MCF 10A (cell line): ENCODE results near the gene EFCAB9. TPM values are rescaled to one million over a fixed set of nuclear protein-coding genes. Genes with fewer than 3 reads are reported as not detected.

Experiments
- BruUV-seq: library from RNA; stranded (reverse); fragments of 400-500 nt; replicated peaks from 2 replicates; lab custom pipeline; 2021; lab: Mats Ljungman, UMichigan
- CTCF ChIA-PET: fragments of 300-600 bp; sonication (Branson Sonifier 250); formaldehyde crosslinking; extraction: SDS; loops from one replicate; lab custom pipeline; 2021; ENCODE audit warnings: antibody characterized with exemption, inconsistent platforms; lab: Yijun Ruan, JAX
- POLR2A ChIA-PET: fragments of 300-600, 350-650 bp; sonication (Branson Sonifier 250); formaldehyde crosslinking; extraction: SDS; loops from one replicate; lab custom pipeline; 2020; ENCODE audit warnings: antibody characterized with exemption, inconsistent platforms; lab: Yijun Ruan, JAX
- DNase-seq: peaks from one replicate; pipeline ENCODE4 v3.0.0-alpha.2; 2018; ENCODE audit not compliant: unreplicated experiment
- H3K27ac Mint-ChIP-seq: one replicate; pipeline ENCODE4 v1.8.0; 2022; ENCODE audit warnings: mild to moderate bottlenecking, low read depth, mixed read lengths; ENCODE audit not compliant: unreplicated experiment
- H3K27me3 Mint-ChIP-seq: one replicate; pipeline ENCODE4 v1.8.0; 2022; ENCODE audit warnings: mixed read lengths; ENCODE audit not compliant: insufficient read depth, unreplicated experiment
- H3K36me3 Mint-ChIP-seq: one replicate; pipeline ENCODE4 v1.8.0; 2022; ENCODE audit warnings: mild to moderate bottlenecking, moderate library complexity, mixed read lengths; ENCODE audit not compliant: insufficient read depth, unreplicated experiment
- H3K4me1 Mint-ChIP-seq: one replicate; pipeline ENCODE4 v1.8.0; 2022; ENCODE audit warnings: mixed read lengths; ENCODE audit not compliant: insufficient read depth, unreplicated experiment
- H3K4me3 Mint-ChIP-seq: one replicate; pipeline ENCODE4 v1.8.0; 2022; ENCODE audit warnings: mild to moderate bottlenecking, moderate library complexity, mixed read lengths; ENCODE audit not compliant: unreplicated experiment
- H3K9me3 Mint-ChIP-seq: one replicate; pipeline ENCODE4 v1.8.0; 2022; ENCODE audit warnings: mixed read lengths; ENCODE audit not compliant: unreplicated experiment
- CTCF ChIP-seq: fragments of 200-600 bp; IDR thresholded peaks from one replicate; pipeline ENCODE4 v1.8.0; 2022; ENCODE audit warnings: antibody characterized with exemption, mild to moderate bottlenecking; ENCODE audit not compliant: unreplicated experiment
- intact Hi-C: fragments of 100-400 bp; cut with micrococcal nuclease; formaldehyde crosslinking; loops from 2 replicates; pipeline ENCODE4 v1.14.1; 2022
- total RNA-seq: library from RNA; stranded (reverse); gene quantifications from 2 replicates; pipeline ENCODE4 v1.2.3, GENCODE V29; 2022

Gene EFCAB9
- total RNA-seq, 1 experiment from 2014 or later, result not detected

DNA sequence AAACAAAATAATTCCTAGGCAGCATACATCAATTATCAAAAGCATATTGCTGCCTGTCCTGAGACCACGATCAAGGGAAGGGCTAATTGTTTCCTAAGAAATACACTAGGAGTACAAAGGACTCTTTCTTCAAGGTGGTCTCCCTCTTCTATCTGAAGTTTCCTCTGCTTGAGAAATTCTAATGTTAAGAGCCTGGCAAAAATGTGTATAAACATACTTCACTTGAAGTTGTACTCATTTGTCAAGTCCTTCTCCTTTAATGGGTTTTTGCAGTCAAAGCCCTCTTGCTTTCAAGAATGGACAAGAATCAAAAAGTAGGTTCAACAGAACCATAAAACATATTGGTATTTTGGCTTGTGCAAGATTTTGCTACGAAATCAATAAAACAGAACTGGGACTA is 58.5 kb downstream of the EFCAB9 start:
- CTCF ChIA-PET, result interaction anchor here (0.6 kb wide), 1 partner anchor 24 kb away, joined by 3 read pairs; no protein-coding TSS in a partner anchor
- Mint-ChIP-seq H3K27ac (no peak overlapping the region), H3K36me3 (peaks cover 32% of the 10 kb centered on the region), H3K4me1 (no peaks in the 10 kb centered on the region), H3K27me3 (no peaks in the 10 kb centered on the region), H3K4me3 (no peak overlapping the region), H3K9me3 (peaks cover 14% of the 10 kb centered on the region)
- DNase-seq, result no peak
- intact Hi-C loops, result no loop called here
- BruUV-seq, result no TSS peak
- POLR2A ChIA-PET, result interaction anchor here (0.9 kb wide), 1 partner anchor 12 kb away, joined by 5 read pairs; no protein-coding TSS in a partner anchor
- TF ChIP-seq CTCF, result no peak

Other genes starting within 250 kb of the EFCAB9 start
- gene FBXW11, start 187.5 kb upstream of the EFCAB9 start, total RNA-seq, result 64.7 and 82.7 TPM in 2 replicates
- 46.5 and 49.9 TPM in 2 replicates for gene STK10, start 5.9 kb upstream of the EFCAB9 start, total RNA-seq
- 23.3 and 24.1 TPM in 2 replicates for gene UBTD2, start 89.6 kb downstream of the EFCAB9 start, total RNA-seq